Osteoblast (primary cell): ENCODE measurements around the gene PTPRD. TPM values are rescaled to one million over a fixed set of nuclear protein-coding genes. Genes with fewer than 3 reads are reported as not detected.

Experiments used
- DNase-seq: peaks from one replicate; pipeline ENCODE4 v3.0.0; 2011; ENCODE audit warnings: low spot score, mixed read lengths; ENCODE audit not compliant: insufficient read length; ENCODE audit errors: missing footprints
- H2AFZ ChIP-seq: 2 replicates; pipeline ENCODE4 v1.6.0; 2011; ENCODE audit warnings: mild to moderate bottlenecking, low read length
- H3K27ac ChIP-seq: 2 replicates; pipeline ENCODE4 v1.5.1; 2011; ENCODE audit warnings: mild to moderate bottlenecking, low read depth, low read length, moderate library complexity
- H3K27me3 ChIP-seq: 2 replicates; pipeline ENCODE4 v1.6.0; 2012; ENCODE audit warnings: mild to moderate bottlenecking, control low read depth, inconsistent platforms, low read length, moderate library complexity; ENCODE audit not compliant: insufficient read depth
- H3K36me3 ChIP-seq: 2 replicates; pipeline ENCODE4 v1.5.1; 2011; ENCODE audit warnings: mild to moderate bottlenecking, low read length, control low read depth, moderate library complexity; ENCODE audit not compliant: insufficient read depth
- H3K4me1 ChIP-seq: 2 replicates; pipeline ENCODE4 v1.5.1; 2011; ENCODE audit warnings: mild to moderate bottlenecking, low read length, control low read depth, moderate library complexity; ENCODE audit not compliant: insufficient read depth
- H3K4me2 ChIP-seq: 2 replicates; pipeline ENCODE4 v1.6.0; 2011; ENCODE audit warnings: mild to moderate bottlenecking, low read length; ENCODE audit not compliant: insufficient read depth
- H3K4me3 ChIP-seq: fragments of 200-600 bp; sonication (generic); 3 replicates; pipeline ENCODE4 v1.5.1; 2012; ENCODE audit warnings: mild to moderate bottlenecking, low read length, inconsistent platforms; ENCODE audit not compliant: insufficient read depth
- H3K79me2 ChIP-seq: 2 replicates; pipeline ENCODE4 v1.6.0; 2012; ENCODE audit warnings: mild to moderate bottlenecking, low read length, control low read depth, inconsistent platforms; ENCODE audit not compliant: insufficient read depth
- H3K9me3 ChIP-seq: 2 replicates; pipeline ENCODE4 v1.5.1; 2011; ENCODE audit warnings: low read depth, low read length, control low read depth
- H4K20me1 ChIP-seq: 2 replicates; pipeline ENCODE4 v1.6.0; 2012; ENCODE audit warnings: mild to moderate bottlenecking, low read length, control low read depth; ENCODE audit not compliant: insufficient read depth
- total RNA-seq: library from RNA; depleted of rRNA; stranded (reverse); fragments of >200 nt; gene quantifications from 2 replicates; pipeline ENCODE4 v1.2.3, GENCODE V29; 2012
- TF ChIP-seq, protein P1 (sequence below): IDR thresholded peaks from 2 replicates; pipeline ENCODE4 v1.5.1; 2011; ENCODE audit warnings: mild to moderate bottlenecking, low read depth, low read length, moderate library complexity; ENCODE audit errors: extremely low read depth

The PTPRD gene
- total RNA-seq, 1 donor, result 23.9 TPM

DNA sequence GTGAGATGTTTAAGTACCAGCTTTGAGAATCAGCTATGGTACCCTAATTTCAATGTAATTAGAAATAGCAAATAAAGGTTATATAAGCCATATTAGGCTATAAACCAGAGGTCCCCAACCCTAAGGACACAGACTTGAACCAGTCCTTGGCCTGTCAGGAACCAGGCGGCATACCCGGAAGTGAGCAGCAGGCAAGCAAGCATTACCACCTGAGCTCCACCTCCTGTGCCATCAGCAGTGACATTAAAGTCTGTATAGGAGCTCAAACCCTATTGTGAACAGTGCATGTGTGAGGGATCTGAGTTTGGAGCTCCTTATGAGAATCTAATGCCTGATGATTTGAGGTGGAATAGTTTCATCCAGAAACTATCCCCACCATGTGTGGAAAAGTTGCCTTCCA lies 1009.5 kb downstream of the PTPRD start:
- Histone ChIP-seq H3K27ac (no peak overlapping the region), H3K36me3 (no peaks in the 10 kb centered on the region), H3K4me1 (no peaks in the 10 kb centered on the region), H3K79me2 (no peaks in the 10 kb centered on the region), H3K27me3 (no peaks in the 10 kb centered on the region), H3K4me3 (no peak overlapping the region), H3K4me2 (no peak overlapping the region), H3K9me3 (peaks cover 2% of the 10 kb centered on the region), H4K20me1 (no peaks in the 10 kb centered on the region), H2AFZ (no peak overlapping the region)
- TF ChIP-seq, protein P1, sequence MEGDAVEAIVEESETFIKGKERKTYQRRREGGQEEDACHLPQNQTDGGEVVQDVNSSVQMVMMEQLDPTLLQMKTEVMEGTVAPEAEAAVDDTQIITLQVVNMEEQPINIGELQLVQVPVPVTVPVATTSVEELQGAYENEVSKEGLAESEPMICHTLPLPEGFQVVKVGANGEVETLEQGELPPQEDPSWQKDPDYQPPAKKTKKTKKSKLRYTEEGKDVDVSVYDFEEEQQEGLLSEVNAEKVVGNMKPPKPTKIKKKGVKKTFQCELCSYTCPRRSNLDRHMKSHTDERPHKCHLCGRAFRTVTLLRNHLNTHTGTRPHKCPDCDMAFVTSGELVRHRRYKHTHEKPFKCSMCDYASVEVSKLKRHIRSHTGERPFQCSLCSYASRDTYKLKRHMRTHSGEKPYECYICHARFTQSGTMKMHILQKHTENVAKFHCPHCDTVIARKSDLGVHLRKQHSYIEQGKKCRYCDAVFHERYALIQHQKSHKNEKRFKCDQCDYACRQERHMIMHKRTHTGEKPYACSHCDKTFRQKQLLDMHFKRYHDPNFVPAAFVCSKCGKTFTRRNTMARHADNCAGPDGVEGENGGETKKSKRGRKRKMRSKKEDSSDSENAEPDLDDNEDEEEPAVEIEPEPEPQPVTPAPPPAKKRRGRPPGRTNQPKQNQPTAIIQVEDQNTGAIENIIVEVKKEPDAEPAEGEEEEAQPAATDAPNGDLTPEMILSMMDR, result no peak
- DNase-seq, result no peak

- no peaks in the 10 kb centered on the region for H4K20me1 ChIP-seq
- H2AFZ ChIP-seq, result no peak overlapping the region
- H3K27me3 ChIP-seq, result no peaks in the 10 kb centered on the region
- H3K79me2 ChIP-seq, result no peaks in the 10 kb centered on the region
- no peaks in the 10 kb centered on the region for H3K4me1 ChIP-seq
- H3K27ac ChIP-seq, result no peak overlapping the region
- no peaks in the 10 kb centered on the region for H3K36me3 ChIP-seq
- H3K4me2 ChIP-seq, result no peak overlapping the region
- TF ChIP-seq, protein P1, result no peak
- no peak for DNase-seq
- peaks cover 2% of the 10 kb centered on the region for H3K9me3 ChIP-seq
- no peak overlapping the region for H3K4me3 ChIP-seq
Measured at GRCh38 chr9:9598723-9599122, 1014.1 kb downstream of the PTPRD start.

- Histone ChIP-seq H3K4me2 (no peak overlapping the region), H3K27me3 (no peaks in the 10 kb centered on the region), H4K20me1 (no peaks in the 10 kb centered on the region), H3K9me3 (peaks cover 6% of the 10 kb centered on the region), H3K4me1 (no peaks in the 10 kb centered on the region), H3K36me3 (no peaks in the 10 kb centered on the region), H3K4me3 (no peak overlapping the region), H2AFZ (no peak overlapping the region), H3K79me2 (no peaks in the 10 kb centered on the region), H3K27ac (no peak overlapping the region)
- DNase-seq, result no peak
- TF ChIP-seq, protein P1, result no peak
Measured at GRCh38 chr9:9592104-9592503, 1020.7 kb downstream of the PTPRD start.

- TF ChIP-seq, protein P1, result no peak
- Histone ChIP-seq H3K9me3 (peaks cover 2% of the 10 kb centered on the region), H3K27me3 (no peaks in the 10 kb centered on the region), H4K20me1 (no peaks in the 10 kb centered on the region), H3K4me2 (no peak overlapping the region), H2AFZ (no peak overlapping the region), H3K4me1 (no peaks in the 10 kb centered on the region), H3K36me3 (no peaks in the 10 kb centered on the region), H3K79me2 (no peaks in the 10 kb centered on the region), H3K27ac (no peak overlapping the region), H3K4me3 (no peak overlapping the region)
- DNase-seq, result no peak
Measured at GRCh38 chr9:9585920-9586319, 1026.9 kb downstream of the PTPRD start.
